H9 (cell line): ENCODE data around the gene IL16. TPM values are rescaled to one million over a fixed set of nuclear protein-coding genes. Genes with fewer than 3 reads are reported as not detected.

Experiments used
- DNase-seq: peaks from one replicate; pipeline ENCODE4 v3.0.0-alpha.2; 2017
- H2AFZ ChIP-seq: one replicate; pipeline ENCODE4 v1.6.1; 2013; ENCODE audit warnings: mild to moderate bottlenecking, low read length, control low read depth, moderate library complexity
- H2AK5ac ChIP-seq: 2 replicates; pipeline ENCODE4 v1.6.1; 2013; ENCODE audit warnings: low read length, control low read depth, mixed read lengths; ENCODE audit not compliant: insufficient read length
- H2BK120ac ChIP-seq: one replicate; pipeline ENCODE4 v1.6.1; 2013; ENCODE audit warnings: low read depth, mild to moderate bottlenecking, low read length, control low read depth, inconsistent platforms; ENCODE audit not compliant: poor library complexity, severe bottlenecking
- H2BK12ac ChIP-seq: 2 replicates; pipeline ENCODE4 v1.6.1; 2013; ENCODE audit warnings: low read length, control low read depth, mixed read lengths, low read depth; ENCODE audit not compliant: insufficient read length
- H2BK15ac ChIP-seq: 2 replicates; pipeline ENCODE4 v1.6.1; 2013; ENCODE audit warnings: low read depth, low read length, control low read depth
- H2BK20ac ChIP-seq: one replicate; pipeline ENCODE4 v1.6.1; 2013; ENCODE audit warnings: low read depth, mild to moderate bottlenecking, low read length, control low read depth, inconsistent platforms; ENCODE audit not compliant: poor library complexity, severe bottlenecking
- H2BK5ac ChIP-seq: 2 replicates; pipeline ENCODE4 v1.6.1; 2013; ENCODE audit warnings: low read length, control low read depth, mixed read lengths; ENCODE audit not compliant: insufficient read length
- H3K14ac ChIP-seq: 2 replicates; pipeline ENCODE4 v1.6.1; 2013; ENCODE audit warnings: low read length, control low read depth; ENCODE audit not compliant: insufficient read depth
- H3K18ac ChIP-seq: 2 replicates; pipeline ENCODE4 v1.6.1; 2013; ENCODE audit warnings: low read depth, mild to moderate bottlenecking, mixed read lengths, low read length, control low read depth; ENCODE audit not compliant: insufficient read length
- H3K23ac ChIP-seq: 2 replicates; pipeline ENCODE4 v1.6.1; 2013; ENCODE audit warnings: low read length, control low read depth, mixed read lengths, low read depth; ENCODE audit not compliant: insufficient read length
- H3K23me2 ChIP-seq: 2 replicates; pipeline ENCODE4 v1.6.1; 2013; ENCODE audit warnings: low read depth, mild to moderate bottlenecking, mixed read lengths, low read length, control low read depth; ENCODE audit not compliant: insufficient read length, poor library complexity, severe bottlenecking
- H3K27ac ChIP-seq: 2 replicates; pipeline ENCODE4 v1.5.1; 2013; ENCODE audit warnings: low read length, control low read depth, mixed read lengths, low read depth; ENCODE audit not compliant: insufficient read length
- H3K27me3 ChIP-seq: 2 replicates; pipeline ENCODE4 v1.6.1; 2013; ENCODE audit warnings: low read length, control low read depth, inconsistent platforms; ENCODE audit not compliant: insufficient read depth
- H3K4ac ChIP-seq: 2 replicates; pipeline ENCODE4 v1.6.1; 2013; ENCODE audit warnings: low read depth, mild to moderate bottlenecking, control low read depth, inconsistent platforms, low read length, moderate library complexity
- H3K4me1 ChIP-seq: 2 replicates; pipeline ENCODE4 v1.6.1; 2013; ENCODE audit warnings: low read length, control low read depth, inconsistent platforms; ENCODE audit not compliant: insufficient read depth
- H3K4me2 ChIP-seq: 2 replicates; pipeline ENCODE4 v1.6.1; 2013; ENCODE audit warnings: low read length, control low read depth, mixed read lengths; ENCODE audit not compliant: insufficient read length, insufficient read depth
- H3K56ac ChIP-seq: 2 replicates; pipeline ENCODE4 v1.6.1; 2013; ENCODE audit warnings: low read depth, mild to moderate bottlenecking, mixed read lengths, low read length, control low read depth; ENCODE audit not compliant: insufficient read length
- H3K79me1 ChIP-seq: 2 replicates; pipeline ENCODE4 v1.6.1; 2013; ENCODE audit warnings: low read depth, mild to moderate bottlenecking, moderate library complexity, low read length, control low read depth, inconsistent platforms; ENCODE audit not compliant: insufficient read depth, poor library complexity, severe bottlenecking
- H3K79me2 ChIP-seq: 2 replicates; pipeline ENCODE4 v1.6.1; 2013; ENCODE audit warnings: low read length, control low read depth, inconsistent platforms; ENCODE audit not compliant: insufficient read depth
- H3K9ac ChIP-seq: 2 replicates; pipeline ENCODE4 v1.6.1; 2013; ENCODE audit warnings: low read length, control low read depth, mixed read lengths; ENCODE audit not compliant: insufficient read length; ENCODE audit errors: extremely low read depth
- H3K9me3 ChIP-seq: one replicate; pipeline ENCODE4 v1.6.1; 2013; ENCODE audit warnings: low read depth, low read length, inconsistent platforms; ENCODE audit not compliant: control insufficient read depth
- H3T11ph ChIP-seq: one replicate; pipeline ENCODE4 v1.6.1; 2013; ENCODE audit warnings: mild to moderate bottlenecking, low read length, control low read depth, inconsistent platforms
- H4K20me1 ChIP-seq: one replicate; pipeline ENCODE4 v1.6.1; 2013; ENCODE audit not compliant: control insufficient read depth, insufficient read length, insufficient read depth
- H4K5ac ChIP-seq: 2 replicates; pipeline ENCODE4 v1.6.1; 2013; ENCODE audit warnings: low read depth, mild to moderate bottlenecking, mixed read lengths, low read length, control low read depth; ENCODE audit not compliant: insufficient read length
- H4K8ac ChIP-seq: replicated peaks from 2 replicates; pipeline ENCODE4 v1.6.1; 2013; ENCODE audit warnings: low read length, control low read depth, mixed read lengths, low read depth; ENCODE audit not compliant: insufficient read length
- H4K91ac ChIP-seq: 2 replicates; pipeline ENCODE4 v1.6.1; 2013; ENCODE audit warnings: low read depth, mild to moderate bottlenecking, moderate library complexity, mixed read lengths, low read length, control low read depth; ENCODE audit not compliant: insufficient read length
- H3K27ac Mint-ChIP-seq, 3 experiments: 2 replicates in 2 of 3; 3 replicates in 1 of 3; pipeline ENCODE4 v1.8.0; 2020 to 2021; ENCODE audit warnings: mixed read lengths in 3 of 3, mild to moderate bottlenecking in 1 of 3, moderate library complexity in 1 of 3
- H3K27me3 Mint-ChIP-seq: 2 replicates; pipeline ENCODE4 v1.8.0; 2021; ENCODE audit warnings: low read depth, mild to moderate bottlenecking, moderate library complexity, mixed read lengths
- H3K36me3 Mint-ChIP-seq, 3 experiments: 2 replicates in 2 of 3; 3 replicates in 1 of 3; pipeline ENCODE4 v1.8.0; 2020 to 2021; ENCODE audit warnings: low read depth in 3 of 3, mixed read lengths in 3 of 3; ENCODE audit not compliant: insufficient read depth in 1 of 3
- H3K4me1 Mint-ChIP-seq, 2 experiments: 2 replicates each; pipeline ENCODE4 v1.8.0; 2020; ENCODE audit warnings: mixed read lengths in 2 of 2
- H3K4me3 Mint-ChIP-seq, 2 experiments: 2 replicates in 1 of 2; 3 replicates in 1 of 2; pipeline ENCODE4 v1.8.0; 2020 to 2021; ENCODE audit warnings: mild to moderate bottlenecking in 2 of 2, mixed read lengths in 2 of 2, moderate library complexity in 1 of 2
- H3K9me3 Mint-ChIP-seq, 2 experiments: 2 replicates in 1 of 2; 3 replicates in 1 of 2; pipeline ENCODE4 v1.8.0; 2020; ENCODE audit warnings: mild to moderate bottlenecking in 2 of 2, mixed read lengths in 2 of 2, moderate library complexity in 1 of 2
- CTCF ChIP-seq: fragments of 200-600 bp; sonication (generic); conservative IDR thresholded peaks from 3 replicates; pipeline ENCODE4 v1.8.0; 2021; ENCODE audit warnings: antibody characterized with exemption, mild to moderate bottlenecking
- WGBS: extraction: QIAGEN DNeasy Blood & Tissue Kit; methylation state at CpG from one replicate; pipeline ENCODE4 v1.1.7; 2013; ENCODE audit warnings: missing lambda C conversion rate, low lambda C conversion rate, mixed read lengths; ENCODE audit not compliant: insufficient read length; ENCODE audit errors: extremely low coverage; 5-methylcytosine and 5-hydroxymethylcytosine counted together
- total RNA-seq: library from RNA; stranded (reverse); gene quantifications from 2 replicates; pipeline ENCODE4 v1.2.1, GENCODE V29; 2021

IL16 gene
- total RNA-seq, 1 experiment from 2014 or later: 0.28 TPM

GRCh38 chr15:81302701-81303109, 106.0 kb downstream of the IL16 start:
- H3K4me3 Mint-ChIP-seq: no peak overlapping the region
- no peak overlapping the region for H3K23ac ChIP-seq

More at GRCh38 chr15:81302701-81303109, 106.0 kb downstream of the IL16 start:
- H3K9me3 ChIP-seq: no peaks in the 10 kb centered on the region
- peaks cover 4% of the 10 kb centered on the region for H3K27me3 Mint-ChIP-seq
- whole genome bisulfite sequencing: no CpG with 5 or more reads among the region's 6 CpGs
- no peaks in the 10 kb centered on the region for H3K79me2 ChIP-seq
- peaks cover 4% of the 10 kb centered on the region; the same call in 1 of the 2 replicates for H3K4me1 ChIP-seq
- H4K8ac ChIP-seq: no peak overlapping the region
- H3K36me3 Mint-ChIP-seq: peaks cover 0 to 2% (median 0%) of the 10 kb centered on the region in 3 experiments; a peak in 1 of 7 replicates
- H3K23me2 ChIP-seq: no peaks in the 10 kb centered on the region
- H3K9me3 Mint-ChIP-seq: no peaks in the 10 kb centered on the region
- H3K14ac ChIP-seq: no peak overlapping the region
- no peak overlapping the region for H2AK5ac ChIP-seq
- H3K27ac ChIP-seq: no peak overlapping the region
- H3T11ph ChIP-seq: no peak overlapping the region
- no peak overlapping the region for H3K9ac ChIP-seq
- no peak for TF ChIP-seq CTCF
- H3K27ac Mint-ChIP-seq: no peak overlapping the region
- H2BK20ac ChIP-seq: no peak overlapping the region
- no peak for DNase-seq
- no peak overlapping the region for H3K18ac ChIP-seq
- no peak overlapping the region for H2BK5ac ChIP-seq
- no peak overlapping the region for H2BK12ac ChIP-seq
- no peaks in the 10 kb centered on the region for H3K79me1 ChIP-seq
- no peaks in the 10 kb centered on the region for H4K20me1 ChIP-seq
- H2AFZ ChIP-seq: no peak overlapping the region
- no peak overlapping the region for H4K91ac ChIP-seq
- no peak overlapping the region for H2BK120ac ChIP-seq
- H3K27me3 ChIP-seq: no peaks in the 10 kb centered on the region
- no peak overlapping the region for H3K4ac ChIP-seq
- no peak overlapping the region for H3K4me2 ChIP-seq
- peaks cover 31 to 33% of the 10 kb centered on the region in 2 experiments for H3K4me1 Mint-ChIP-seq
- H2BK15ac ChIP-seq: no peak overlapping the region
- no peak overlapping the region for H3K56ac ChIP-seq
- no peak overlapping the region for H4K5ac ChIP-seq
